ENCODE results near the gene LAMB4. TPM values are rescaled to one million over a fixed set of nuclear protein-coding genes. Genes with fewer than 3 reads are reported as not detected.

The LAMB4 gene
- total and polyA plus RNA-seq, 2 experiments from 2014 or later = not detected

DNA sequence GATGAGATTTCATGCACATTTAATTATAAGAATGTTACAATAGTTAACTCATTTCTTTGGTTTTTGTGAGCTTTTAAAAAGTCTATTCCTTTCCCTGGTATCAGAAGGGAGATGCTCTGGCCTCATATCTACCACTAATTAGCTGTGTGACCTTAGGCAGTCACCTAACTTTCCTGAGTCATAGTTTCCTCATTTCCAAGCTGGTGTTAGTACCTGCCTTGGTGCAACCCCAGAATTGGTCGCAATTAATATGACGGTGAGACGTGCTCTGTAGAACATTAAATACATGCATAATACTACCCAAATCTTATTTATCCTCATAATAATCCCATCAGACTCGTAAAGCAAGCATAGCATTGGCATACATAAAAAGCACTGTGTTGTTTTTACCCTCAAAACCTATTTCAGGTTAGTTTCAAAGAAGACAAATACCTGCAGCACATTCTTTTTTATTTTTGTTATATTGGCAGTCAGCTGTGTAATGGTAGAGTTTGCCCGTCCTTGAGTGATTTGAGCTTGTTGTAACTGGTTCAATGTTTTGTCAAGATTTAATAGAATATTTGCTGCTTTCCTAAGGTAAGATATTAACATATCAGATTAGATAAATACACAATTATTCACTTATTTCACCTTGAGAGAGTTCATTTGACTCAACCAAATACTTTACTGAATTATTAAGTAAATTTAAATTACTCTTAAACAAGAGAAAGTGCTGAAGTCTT is 96.2 kb downstream of the LAMB4 start:
- H2AFZ ChIP-seq = no peak overlapping the region
- H4K20me1 ChIP-seq (replicated peaks; ENCODE audit: insufficient read depth) = no peaks in the 10 kb centered on the region
- Mint-ChIP-seq H3K9me3 (no peaks in the 10 kb centered on the region), H3K4me1 (peaks cover 18% of the 10 kb centered on the region), H3K36me3 (ENCODE audit: low read depth) (no peaks in the 10 kb centered on the region), H3K27me3 (ENCODE audit: insufficient read depth, low read depth, poor library complexity) (peaks cover 2% of the 10 kb centered on the region), H3K27ac (peak overlapping the region; percentile 31; the same call in 1 of the 2 replicates), H3K4me3 (no peak overlapping the region)
- ATAC-seq (no peak), DNase-seq (ENCODE audit: low spot score) (no peak)
- H3K4me2 ChIP-seq = no peak overlapping the region
- no peaks in the 10 kb centered on the region for H3K9me2 ChIP-seq (ENCODE audit: insufficient read depth)
- H3K4me3 ChIP-seq = no peak overlapping the region
- H3F3A ChIP-seq (replicated peaks; ENCODE audit: low read depth) = no peaks in the 10 kb centered on the region
- H3K36me3 ChIP-seq (ENCODE audit: insufficient read depth) = no peaks in the 10 kb centered on the region
- TF ChIP-seq STAT1 (IDR thresholded peaks at IDR 0.05; ENCODE audit: unreplicated experiment) = no peak
- no peak for TF ChIP-seq POLR2AphosphoS5 (IDR thresholded peaks at IDR 0.05; ENCODE audit: low read depth)
- no peak for TF ChIP-seq EZH2 (IDR thresholded peaks at IDR 0.05; ENCODE audit: low read depth, unreplicated experiment)
- no peak for TF ChIP-seq ZNF114 (CRISPR knock-in tag; IDR thresholded peaks at IDR 0.05)
- TF ChIP-seq, protein P1, sequence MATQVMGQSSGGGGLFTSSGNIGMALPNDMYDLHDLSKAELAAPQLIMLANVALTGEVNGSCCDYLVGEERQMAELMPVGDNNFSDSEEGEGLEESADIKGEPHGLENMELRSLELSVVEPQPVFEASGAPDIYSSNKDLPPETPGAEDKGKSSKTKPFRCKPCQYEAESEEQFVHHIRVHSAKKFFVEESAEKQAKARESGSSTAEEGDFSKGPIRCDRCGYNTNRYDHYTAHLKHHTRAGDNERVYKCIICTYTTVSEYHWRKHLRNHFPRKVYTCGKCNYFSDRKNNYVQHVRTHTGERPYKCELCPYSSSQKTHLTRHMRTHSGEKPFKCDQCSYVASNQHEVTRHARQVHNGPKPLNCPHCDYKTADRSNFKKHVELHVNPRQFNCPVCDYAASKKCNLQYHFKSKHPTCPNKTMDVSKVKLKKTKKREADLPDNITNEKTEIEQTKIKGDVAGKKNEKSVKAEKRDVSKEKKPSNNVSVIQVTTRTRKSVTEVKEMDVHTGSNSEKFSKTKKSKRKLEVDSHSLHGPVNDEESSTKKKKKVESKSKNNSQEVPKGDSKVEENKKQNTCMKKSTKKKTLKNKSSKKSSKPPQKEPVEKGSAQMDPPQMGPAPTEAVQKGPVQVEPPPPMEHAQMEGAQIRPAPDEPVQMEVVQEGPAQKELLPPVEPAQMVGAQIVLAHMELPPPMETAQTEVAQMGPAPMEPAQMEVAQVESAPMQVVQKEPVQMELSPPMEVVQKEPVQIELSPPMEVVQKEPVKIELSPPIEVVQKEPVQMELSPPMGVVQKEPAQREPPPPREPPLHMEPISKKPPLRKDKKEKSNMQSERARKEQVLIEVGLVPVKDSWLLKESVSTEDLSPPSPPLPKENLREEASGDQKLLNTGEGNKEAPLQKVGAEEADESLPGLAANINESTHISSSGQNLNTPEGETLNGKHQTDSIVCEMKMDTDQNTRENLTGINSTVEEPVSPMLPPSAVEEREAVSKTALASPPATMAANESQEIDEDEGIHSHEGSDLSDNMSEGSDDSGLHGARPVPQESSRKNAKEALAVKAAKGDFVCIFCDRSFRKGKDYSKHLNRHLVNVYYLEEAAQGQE (IDR thresholded peaks at IDR 0.05; ENCODE audit: unreplicated experiment) = no peak
- no peak for TF ChIP-seq CTCF (conservative IDR thresholded peaks at IDR 0.05; ENCODE audit: low read depth in 2 of 2)
- TF ChIP-seq ZNF462 (CRISPR knock-in tag; IDR thresholded peaks at IDR 0.05) = no peak
- no peak for TF ChIP-seq CREB1 (CRISPR knock-in tag; IDR thresholded peaks at IDR 0.05; ENCODE audit: low read depth)
- TF ChIP-seq ZNF331 (CRISPR knock-in tag; IDR thresholded peaks at IDR 0.05; ENCODE audit: low read depth) = no peak
- TF ChIP-seq JUNB (IDR thresholded peaks at IDR 0.05; ENCODE audit: unreplicated experiment) = no peak
- no peak for TF ChIP-seq EZH2phosphoT487 (IDR thresholded peaks at IDR 0.05; ENCODE audit: unreplicated experiment)
- H3K27ac ChIP-seq (ENCODE audit: low read depth) = no peak overlapping the region
- H3K79me2 ChIP-seq (replicated peaks; ENCODE audit: insufficient read depth) = no peaks in the 10 kb centered on the region
- H3K27me3 ChIP-seq (ENCODE audit: insufficient read depth) = no peaks in the 10 kb centered on the region
- H3K4me1 ChIP-seq (ENCODE audit: insufficient read depth) = peaks cover 12% of the 10 kb centered on the region; the same call in 1 of the 2 replicates

All from GM23338 (cell line).